Fibroblast of skin of left quadriceps (primary cell): Measurements from ENCODE around the gene PLAU.
"Not testable (repeated sequence)": the region's sequence is repeated elsewhere in the genome, so short reads cannot be mapped to it uniquely, and the experiment has no call there.

Experiments used
- DNase-seq, 2 experiments: peaks; one replicate each; pipeline ENCODE4 v3.0.0-alpha.2; 2013; ENCODE audit warnings: low read depth in 2 of 2

Gene PLAU

GRCh38 chr10:73950155-73950948 lies 39.4 kb downstream of the PLAU start:
- DNase-seq: peak; percentile 70 to 71

GRCh38 chr10:73953665-73954064 lies 42.7 kb downstream of the PLAU start:
- DNase-seq: peak in 1 of 2 experiments; percentile 34

DNA sequence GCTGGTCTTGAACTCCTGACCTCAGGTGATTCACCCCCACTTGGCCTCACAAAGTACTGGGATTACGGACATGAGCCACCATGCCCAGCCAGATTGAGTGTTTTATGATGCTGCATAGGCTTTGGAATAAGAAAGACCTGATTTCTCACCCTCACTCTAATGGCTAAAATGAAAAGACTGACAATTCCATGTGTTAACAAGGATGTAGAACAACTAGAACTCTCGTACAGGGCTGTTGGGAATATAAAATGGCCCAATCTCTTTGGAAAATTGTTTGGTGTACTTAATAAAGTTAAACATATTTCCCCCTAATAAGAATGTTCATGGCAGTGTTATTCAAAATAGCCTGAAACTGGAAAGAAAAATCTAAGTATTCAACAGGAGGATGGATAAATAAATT lies 43.8 kb downstream of the PLAU start:
- no peak for DNase-seq

DNA sequence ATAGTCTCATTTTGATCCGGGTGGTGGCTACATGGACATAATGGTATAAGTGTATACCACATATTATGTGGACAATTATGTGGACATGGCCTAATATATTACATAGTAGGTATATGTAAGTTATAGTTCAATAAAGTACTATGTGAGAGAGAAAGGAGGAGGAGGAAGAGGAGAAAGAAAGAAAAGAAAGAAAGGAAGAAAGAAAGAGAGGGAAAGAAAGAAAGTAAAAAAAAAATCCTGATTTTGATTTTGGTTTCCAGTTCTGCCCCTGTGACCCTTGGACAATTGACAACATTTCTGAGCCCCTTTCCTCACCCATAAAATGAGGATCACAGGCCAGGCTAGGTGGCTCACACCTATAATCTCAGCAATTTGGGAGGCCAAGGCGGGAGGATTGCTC lies 44.8 kb downstream of the PLAU start:
- no peak for DNase-seq

GRCh38 chr10:73956476-73957359 lies 45.8 kb downstream of the PLAU start:
- no peak for DNase-seq

- no peak for DNase-seq
Observed at GRCh38 chr10:73959484-73960243, 48.7 kb downstream of the PLAU start.

- no peak for DNase-seq
Observed at GRCh38 chr10:73962386-73962785, 51.5 kb downstream of the PLAU start.

DNA sequence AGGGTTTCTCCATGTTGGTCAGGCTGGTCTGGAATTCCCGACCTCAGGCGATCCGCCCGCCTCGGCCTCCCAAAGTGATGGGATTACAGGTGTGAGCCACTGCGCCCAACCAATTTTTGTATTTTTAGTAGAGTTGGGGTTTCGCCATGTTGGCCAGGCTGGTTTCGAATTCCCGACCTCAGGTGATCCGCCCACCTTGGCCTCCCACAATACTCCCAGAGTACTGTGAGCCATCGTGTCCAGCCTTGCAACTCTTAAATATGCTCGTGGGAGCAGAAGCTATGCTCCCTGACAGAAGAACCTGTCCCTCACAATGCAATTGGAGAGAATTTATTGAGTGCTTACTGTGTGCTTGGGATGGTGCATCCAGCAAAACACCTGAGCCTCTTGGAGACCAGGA lies 52.6 kb downstream of the PLAU start:
- not testable (repeated sequence) for DNase-seq

- DNase-seq: no peak
Observed at GRCh38 chr10:73964743-73965142, 53.8 kb downstream of the PLAU start.

DNA sequence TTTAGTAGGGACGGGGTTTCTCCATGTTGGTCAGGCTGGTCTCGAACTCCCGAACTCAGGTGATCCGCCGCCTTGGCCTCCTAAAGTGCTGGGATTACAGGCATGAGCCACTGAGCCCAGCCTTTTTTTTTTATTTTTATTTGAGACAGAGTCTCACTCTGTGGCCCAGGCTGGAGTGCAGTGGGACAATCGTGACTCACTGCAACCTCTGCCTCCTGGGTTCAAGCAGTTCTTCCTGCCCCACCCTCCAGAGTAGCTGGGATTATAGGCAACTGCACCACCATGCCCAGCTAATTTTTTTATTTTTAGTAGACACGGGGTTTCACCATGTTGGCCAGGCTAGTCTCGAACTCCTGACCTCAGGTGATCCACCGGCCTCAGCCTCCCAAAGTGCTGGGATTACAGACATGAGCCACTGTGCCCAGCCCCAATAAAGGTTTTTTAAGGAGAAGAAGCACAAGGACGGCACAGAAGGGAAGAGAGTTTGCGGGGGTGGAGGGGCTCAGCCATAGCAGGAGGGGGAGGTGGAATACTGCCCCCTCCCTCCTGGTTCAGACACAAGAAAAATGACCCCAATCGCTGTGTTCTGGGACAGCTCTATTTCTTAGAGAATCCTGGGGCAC lies 54.4 kb downstream of the PLAU start:
- not testable (repeated sequence) for DNase-seq

DNA sequence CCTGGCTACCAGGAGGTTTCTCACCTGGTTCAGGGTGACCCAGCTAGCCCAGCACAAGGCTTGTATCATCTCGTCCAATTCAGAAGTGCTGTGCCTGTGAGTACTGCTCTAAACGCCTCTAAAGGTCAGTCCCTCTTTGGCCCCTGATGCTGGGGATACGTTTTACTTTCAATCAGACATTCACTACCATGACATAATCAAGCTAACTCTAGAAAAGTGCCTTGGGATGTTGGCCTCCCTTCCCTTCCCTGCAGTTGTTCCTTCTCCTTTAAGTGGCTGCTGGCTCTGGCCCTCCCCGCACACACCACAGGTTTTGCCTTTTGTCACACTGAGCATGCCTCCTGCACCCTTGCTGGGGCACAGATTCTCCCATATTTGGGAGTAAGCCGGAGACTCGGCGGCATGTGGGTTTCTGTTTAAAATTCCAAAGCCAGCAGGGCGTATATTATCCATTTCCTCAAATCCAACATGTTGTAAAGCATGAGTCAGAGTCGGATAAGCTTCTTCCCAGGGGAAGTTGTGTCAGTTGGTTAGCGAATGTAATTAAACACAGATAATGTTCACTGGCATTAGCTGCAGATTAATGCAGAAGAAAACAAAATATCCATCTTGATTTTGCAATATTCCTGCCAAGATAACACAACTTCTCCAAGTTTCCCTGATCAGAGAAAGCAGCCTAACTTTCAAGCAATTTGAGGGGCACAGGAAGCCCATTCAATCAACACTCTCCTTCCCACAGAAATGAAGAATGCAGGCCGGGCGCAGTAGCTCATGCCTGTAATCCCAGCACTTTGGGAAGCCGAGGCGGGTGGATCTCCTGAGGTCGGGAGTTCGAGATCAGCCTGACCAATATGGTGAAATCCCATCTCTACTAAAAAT lies 55.2 kb downstream of the PLAU start:
- DNase-seq: peak; percentile 100

DNA sequence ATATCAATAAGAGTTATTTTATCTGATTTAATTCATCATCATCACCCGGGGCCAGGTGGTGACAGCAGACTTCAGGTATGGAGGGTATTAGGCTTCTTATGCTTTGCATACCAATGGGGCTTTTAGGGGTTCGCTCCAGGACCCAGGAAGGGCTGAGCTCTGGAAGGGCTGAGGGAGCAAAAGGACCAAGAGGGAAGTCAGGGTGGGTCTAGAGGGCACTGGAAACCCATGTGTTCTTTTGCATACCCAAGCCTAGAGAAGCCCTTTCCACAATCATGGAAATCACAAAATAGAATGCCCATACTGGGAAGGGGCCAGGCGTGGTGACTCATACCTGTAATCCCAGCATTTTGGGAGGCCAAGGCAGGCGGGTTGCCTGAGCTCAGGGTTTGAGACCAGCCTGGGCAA lies 56.1 kb downstream of the PLAU start:
- DNase-seq: no peak
